Epidermal melanocyte (primary cell): ENCODE data around the gene PLPPR3.
"Not testable (repeated sequence)": the region's sequence is repeated elsewhere in the genome, so short reads cannot be mapped to it uniquely, and the experiment has no call there.

Source experiments
- DNase-seq: peaks from one replicate; pipeline ENCODE4 v3.0.0; 2011; ENCODE audit warnings: low spot score; ENCODE audit not compliant: insufficient read length

PLPPR3 gene

DNA sequence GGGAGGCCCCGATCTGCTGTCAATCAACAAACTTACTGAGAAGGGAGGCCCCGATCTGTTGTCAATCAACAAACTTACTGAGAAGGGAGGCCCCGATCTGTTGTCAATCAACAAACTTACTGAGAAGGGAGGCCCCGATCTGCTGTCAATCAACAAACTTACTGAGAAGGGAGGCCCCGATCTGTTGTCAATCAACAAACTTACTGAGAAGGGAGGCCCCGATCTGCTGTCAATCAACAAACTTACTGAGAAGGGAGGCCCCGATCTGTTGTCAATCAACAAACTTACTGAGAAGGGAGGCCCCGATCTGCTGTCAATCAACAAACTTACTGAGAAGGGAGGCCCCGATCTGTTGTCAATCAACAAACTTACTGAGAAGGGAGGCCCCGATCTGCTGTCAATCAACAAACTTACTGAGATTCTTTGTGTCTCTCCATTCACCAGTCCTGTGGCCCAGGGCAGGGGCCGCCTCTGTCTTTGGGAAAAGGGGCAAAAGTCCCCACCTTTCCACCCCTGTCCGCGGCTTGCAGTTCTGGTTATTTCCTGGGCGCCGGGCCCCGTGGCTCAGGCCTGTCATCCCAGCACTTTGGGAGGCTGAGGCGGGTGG lies 32.0 kb upstream of the PLPPR3 start:
- DNase-seq: not testable (repeated sequence)

- no peak for DNase-seq
Observed at GRCh38 chr19:853014-853585, 31.3 kb upstream of the PLPPR3 start.

- DNase-seq: no peak
Observed at GRCh38 chr19:852136-853013, 30.6 kb upstream of the PLPPR3 start, which contains the start of gene ELANE. Gene ELANE (plus strand): TSS chr19:852303. CDS start chr19:852329, 26 bp downstream.

GRCh38 chr19:850979-851335 lies 29.2 kb upstream of the PLPPR3 start:
- DNase-seq: no peak

DNA sequence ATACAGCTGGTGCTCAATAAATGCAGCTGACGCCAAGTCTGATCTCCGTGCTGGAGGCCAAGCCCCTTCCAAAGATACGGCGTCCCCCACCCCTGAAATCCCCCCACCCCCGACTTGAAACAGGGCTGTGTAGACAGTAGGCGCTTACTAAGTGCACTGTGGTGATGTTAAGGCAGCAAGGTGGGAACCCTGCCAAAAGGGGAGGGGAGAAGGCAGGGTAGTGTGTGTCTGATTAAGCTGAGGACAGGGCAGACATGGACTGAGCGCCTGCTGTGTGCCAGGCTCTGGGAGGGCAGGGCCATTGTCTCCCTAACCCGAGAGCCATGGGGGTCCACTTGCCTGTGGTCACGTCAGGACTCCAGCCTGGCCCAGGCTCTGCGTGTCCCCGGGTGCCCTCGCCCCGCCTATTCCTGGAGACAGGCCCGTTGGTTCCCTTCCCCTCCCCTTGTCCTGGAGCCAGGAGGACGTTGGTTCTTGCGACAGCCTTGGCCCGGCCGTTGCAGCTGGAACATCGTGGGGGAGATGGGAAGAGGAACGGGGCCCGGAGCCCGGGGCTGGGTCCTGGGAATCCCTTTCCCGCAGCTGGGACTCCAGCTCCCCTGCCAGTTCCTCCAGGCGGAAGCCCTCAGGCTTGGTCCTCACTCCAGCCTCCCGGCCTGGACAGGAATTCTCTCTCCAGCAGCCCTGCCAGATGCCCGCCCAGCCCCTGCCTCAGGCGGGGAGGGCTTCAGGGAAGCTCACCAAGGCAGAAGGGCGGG lies 28.6 kb upstream of the PLPPR3 start:
- DNase-seq: peak; percentile 93

GRCh38 chr19:849195-849594 lies 27.4 kb upstream of the PLPPR3 start:
- DNase-seq: not testable (repeated sequence)

- DNase-seq: no peak
Observed at GRCh38 chr19:848386-848921, 26.7 kb upstream of the PLPPR3 start.

DNA sequence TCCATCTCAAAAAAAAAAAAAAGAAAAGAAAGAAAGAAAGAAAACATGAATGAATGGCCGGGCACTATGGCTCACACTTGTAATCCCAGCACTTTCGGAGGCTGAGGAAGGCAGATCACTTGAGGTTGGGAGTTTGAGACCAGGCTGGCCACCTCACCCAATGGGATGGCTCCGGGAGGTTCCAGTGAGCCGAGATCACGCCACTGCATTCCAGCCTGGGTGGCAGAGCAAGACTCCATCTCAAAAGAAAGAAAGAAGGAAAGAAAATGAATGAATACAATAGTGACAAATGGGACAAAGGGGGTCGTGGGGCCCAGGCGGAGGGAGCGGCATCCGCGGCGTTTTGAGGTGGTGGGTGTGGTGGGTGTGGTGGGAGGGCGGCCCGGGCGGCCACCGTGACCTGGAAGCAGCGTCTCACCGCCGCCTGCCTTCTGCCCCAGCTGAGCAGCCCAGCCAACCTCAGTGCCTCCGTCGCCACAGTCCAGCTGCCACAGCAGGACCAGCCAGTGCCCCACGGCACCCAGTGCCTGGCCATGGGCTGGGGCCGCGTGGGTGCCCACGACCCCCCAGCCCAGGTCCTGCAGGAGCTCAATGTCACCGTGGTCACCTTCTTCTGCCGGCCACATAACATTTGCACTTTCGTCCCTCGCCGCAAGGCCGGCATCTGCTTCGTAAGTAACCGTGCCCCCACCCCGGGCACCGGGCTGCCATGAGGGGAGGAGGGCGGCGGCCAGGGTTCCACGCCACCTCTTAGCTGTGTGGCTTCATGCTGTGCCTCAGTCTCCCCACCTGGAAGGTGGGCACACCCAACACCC lies 24.2 kb upstream of the PLPPR3 start:
- no peak for DNase-seq

DNA sequence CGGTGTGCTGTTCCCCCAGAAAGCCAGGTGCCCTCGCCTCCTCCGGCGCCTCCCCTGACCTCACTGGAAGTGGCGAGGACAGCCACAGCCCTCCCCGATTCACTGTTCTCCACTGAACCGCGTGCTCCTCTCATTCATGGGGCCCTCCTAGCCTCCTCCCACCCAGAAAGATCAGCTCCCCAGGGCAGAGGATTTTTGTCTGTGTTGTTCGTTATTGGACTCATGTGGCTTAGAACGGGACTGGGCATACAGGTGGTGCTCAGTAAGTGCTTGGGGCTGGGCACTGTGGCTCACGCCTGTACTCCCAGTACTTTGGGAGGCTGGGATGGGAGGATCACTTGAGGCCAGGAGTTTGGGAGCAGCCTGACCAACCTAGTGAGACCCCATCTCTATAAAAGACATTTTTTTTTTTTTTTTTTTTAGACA lies 22.8 kb upstream of the PLPPR3 start:
- no peak for DNase-seq

- DNase-seq: no peak
Observed at GRCh38 chr19:843836-844545, 22.2 kb upstream of the PLPPR3 start.

DNA sequence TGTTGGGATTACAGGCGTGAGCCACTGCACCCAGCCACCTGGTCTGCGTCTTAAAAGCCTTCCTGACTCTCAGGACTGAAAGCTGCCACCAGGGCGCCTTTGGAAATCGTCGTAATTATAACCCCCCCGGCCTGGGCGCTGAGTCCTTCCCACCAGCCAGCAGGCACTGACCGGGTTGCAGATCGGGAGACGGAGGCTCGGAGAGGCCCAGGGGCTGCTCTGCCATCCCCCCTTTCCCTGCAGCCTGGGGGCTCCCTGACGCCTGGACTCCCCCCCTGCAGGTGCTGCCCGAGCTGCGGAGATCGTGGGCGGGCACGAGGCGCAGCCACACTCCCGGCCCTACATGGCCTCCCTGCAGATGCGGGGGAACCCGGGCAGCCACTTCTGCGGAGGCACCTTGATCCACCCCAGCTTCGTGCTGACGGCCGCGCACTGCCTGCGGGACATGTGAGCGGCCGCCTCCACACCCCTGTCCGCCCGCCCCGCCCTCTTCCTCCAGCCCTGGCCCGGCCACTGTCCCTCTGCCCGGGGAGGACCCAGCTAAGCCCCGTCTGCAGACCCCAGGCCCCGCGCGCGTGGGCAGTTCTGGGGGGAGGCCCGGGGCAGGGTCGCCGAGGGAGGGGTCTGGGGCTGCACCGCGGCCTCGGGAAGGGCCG lies 21.6 kb upstream of the PLPPR3 start:
- DNase-seq: no peak

- DNase-seq: not testable (repeated sequence)
Observed at GRCh38 chr19:842802-843179, 21.0 kb upstream of the PLPPR3 start.

DNA sequence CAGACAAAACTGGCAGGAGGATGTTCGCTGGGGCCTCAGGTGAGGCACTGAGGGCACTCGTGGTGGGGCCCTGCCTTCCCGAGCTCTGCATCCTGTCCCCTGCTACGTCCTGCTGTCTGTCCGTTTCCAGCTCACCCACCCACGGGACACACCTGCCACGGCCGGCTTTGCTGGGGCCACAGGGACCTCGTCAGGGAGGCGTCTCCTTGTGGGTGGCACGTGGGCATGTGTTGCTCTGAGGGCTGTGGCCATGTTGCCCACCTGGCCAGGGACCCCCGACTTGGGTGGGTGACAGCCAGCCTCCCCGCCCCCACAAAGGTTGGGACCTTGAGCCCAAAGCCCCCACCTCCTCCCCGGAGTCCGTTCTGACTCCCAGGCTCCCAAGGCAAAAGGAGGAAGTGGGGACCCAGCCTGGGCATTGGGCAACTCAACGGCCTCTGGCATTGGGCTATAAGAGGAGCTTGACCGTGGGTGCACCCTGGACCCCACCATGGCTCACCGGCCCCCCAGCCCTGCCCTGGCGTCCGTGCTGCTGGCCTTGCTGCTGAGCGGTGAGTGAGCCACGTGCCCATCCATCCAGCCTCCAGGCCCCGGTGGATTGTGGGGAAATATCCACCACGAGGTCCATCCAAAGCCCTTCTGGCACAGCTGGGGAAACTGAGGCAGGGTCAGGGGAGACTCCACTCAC lies 18.9 kb upstream of the PLPPR3 start, which contains the start of gene PRTN3:
Gene PRTN3, plus strand, starts transcription at position 481 of the 688 bp plus-strand sequence. Its CDS starts 10 bp downstream, at position 491.
- no peak for DNase-seq

- DNase-seq: no peak
Observed at GRCh38 chr19:835210-835810, 13.6 kb upstream of the PLPPR3 start.

DNA sequence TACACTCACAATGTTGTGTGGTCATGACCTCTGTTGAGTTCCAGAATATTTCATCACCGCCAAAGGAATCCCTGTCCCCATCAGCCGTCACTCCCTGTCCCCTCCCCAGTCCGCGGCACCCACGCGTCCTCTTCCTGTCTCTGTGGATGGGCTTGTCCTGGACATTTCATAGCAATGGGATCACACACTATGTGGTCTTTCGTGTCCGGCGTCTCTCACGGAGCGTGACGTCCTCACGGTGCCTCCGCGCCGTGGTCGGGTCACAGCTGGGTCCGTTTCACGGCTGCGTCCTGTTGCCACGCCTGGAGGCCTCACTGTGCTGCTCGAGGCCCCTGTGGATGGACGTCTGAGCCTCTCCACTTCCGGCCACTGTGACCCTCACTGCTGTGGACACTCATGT lies 12.5 kb upstream of the PLPPR3 start:
- no peak for DNase-seq

GRCh38 chr19:831407-832369 lies 9.9 kb upstream of the PLPPR3 start:
- DNase-seq: no peak

GRCh38 chr19:829129-829758 lies 7.5 kb upstream of the PLPPR3 start:
- DNase-seq: no peak
